ENCODE results near the gene ANXA11.
"Not testable (repeated sequence)": the region's sequence is repeated elsewhere in the genome, so short reads cannot be mapped to it uniquely, and the experiment has no call there.

The ANXA11 gene

DNA sequence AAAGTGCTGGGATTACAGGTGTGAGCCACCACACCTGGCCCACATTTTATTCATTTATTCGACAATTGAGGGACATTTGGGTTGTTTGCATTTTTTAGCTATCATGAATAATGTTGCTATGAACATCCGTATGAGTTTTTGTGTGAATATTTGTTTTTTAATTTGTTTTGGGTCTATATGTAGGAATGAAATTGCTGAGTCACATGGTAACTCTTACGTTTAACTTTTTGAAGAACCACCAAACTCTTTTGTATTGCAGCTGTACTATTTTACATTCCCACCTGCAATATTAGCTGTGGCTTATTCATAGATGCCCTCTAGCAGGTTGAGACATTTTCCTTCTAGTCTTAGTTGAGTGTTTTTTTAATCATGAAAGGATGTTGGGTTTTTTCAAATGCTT, 58.4 kb downstream of the ANXA11 start:
- DNase-seq (ENCODE audit: low read depth in 1 of 2, low spot score in 1 of 2) = no peak

DNA sequence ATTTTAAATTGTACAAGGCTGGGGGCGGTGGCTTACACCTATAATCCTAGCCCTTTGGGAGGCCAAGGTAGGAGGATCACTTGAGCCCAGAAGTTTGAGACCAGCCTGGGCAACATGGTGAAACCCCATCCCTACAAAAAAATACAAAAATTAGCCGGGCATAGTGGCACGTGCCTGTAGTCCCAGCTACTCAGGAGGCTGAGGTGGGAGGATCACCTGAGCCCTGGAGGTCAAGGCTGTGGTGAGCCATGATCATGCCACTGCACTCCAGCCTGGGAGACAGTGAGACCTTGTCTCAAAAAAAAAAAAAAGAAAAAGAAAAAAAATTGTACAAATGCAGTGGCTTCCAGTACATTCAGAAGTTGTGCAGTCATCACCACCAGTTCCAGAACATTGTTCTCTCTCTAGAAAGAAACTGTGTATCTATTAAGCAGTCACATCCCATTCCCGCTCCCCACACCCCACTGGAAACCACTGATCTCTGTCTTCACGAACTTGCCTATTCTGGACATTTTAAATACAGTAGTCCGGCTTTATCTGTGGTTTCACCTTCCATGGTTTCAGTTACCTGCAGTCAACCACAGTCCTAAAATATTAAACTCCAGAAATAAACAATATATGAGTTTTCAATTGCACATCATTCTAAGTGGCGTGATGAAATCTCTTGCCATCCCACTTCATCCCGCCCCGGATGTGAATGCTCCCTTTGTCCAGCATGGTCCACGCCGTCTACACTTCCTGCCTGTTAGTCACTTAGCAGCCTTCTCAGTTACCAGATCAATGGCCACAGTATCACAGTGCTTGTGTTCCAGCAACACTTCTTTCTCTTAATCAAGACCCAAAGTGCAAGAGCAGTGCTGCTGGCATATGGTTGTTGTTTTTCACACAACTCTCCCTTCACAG, 59.7 kb downstream of the ANXA11 start:
- DNase-seq (ENCODE audit: low read depth in 1 of 2, low spot score in 1 of 2) = not testable (repeated sequence)

DNA sequence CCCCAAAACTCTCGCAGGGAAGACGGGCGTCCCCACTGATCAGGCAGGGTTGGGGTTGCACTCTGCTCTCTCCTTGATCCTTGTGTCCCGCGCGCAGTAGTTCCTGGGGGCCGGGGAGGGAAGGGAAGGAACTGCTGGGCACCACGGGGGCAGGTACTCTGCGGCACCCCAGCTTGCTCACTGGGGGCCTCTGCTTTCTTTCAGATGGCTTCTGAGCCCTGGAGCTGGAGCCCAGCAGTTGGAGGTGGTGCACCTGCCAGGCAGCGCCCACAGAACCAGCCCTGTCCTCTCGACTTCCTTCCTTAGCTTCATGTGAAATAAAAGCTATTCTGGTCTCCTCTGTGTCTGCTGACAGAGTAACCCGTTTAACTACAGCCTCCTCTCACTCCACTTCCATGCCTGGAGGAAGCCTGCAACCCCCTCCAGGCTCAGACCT, 60.6 kb downstream of the ANXA11 start:
- no peak for DNase-seq (ENCODE audit: low read depth in 1 of 2, low spot score in 1 of 2)

- DNase-seq (ENCODE audit: low read depth in 1 of 2, low spot score in 1 of 2) = no peak
Measured at GRCh38 chr10:80144067-80144695, 61.2 kb downstream of the ANXA11 start.

DNA sequence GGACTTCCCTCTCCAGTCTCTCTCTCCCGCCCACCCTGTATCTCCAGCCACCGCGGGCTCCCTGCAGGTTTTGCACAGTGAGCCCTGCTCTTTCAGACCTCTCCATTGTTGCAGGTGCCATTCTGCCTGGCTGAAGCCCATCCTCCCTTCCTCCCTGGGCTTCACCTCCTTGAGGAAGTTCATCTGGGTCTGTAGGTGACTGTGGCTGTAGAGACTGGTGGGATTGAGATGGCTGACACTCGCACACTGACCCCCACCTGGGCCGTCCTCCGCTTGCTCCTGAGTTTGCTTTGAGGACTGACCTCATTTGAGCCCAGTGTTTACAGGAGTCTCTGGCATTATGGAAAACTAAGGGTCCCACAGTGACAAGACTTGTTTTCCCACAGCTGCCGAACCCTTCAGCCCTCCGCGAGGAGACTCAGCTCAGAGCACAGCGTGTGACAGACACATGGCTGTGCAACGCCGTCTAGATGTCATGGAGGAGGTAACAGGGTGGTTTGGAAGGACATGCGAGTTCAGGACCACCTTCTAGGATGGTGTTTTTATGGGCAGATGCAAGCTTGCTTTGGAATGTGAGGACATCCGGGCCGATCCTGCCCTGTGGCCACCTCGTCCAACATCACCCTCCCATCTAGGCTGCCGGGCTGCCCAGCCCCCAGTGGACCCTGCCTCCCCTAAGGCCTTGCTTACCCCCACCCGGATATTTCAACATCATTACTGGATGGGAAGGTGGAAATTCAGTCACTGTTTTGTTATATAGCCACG, 63.5 kb downstream of the ANXA11 start:
- DNase-seq (ENCODE audit: low read depth in 1 of 2, low spot score in 1 of 2) = no peak

DNA sequence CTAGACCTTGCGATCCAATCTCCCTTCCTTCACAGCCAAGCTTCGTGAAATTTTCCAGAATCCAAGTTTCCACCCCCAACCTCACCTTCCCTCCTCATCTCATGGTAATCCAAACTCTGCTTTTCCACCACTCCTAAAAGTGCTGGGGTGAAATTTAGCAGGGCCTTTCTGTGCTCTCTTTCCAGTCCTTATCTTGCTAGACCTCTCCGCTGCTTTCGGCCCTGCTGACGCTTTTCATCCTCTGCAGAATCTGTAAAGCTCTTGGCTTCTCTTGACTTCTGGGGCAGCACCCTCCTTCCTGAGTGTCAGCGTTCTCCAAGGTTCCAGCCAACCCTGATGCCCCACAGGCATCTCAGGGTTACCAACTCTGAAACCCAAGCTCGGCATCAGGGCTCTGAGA, 65.1 kb downstream of the ANXA11 start:
- DNase-seq (ENCODE audit: low read depth in 1 of 2, low spot score in 1 of 2) = no peak

GRCh38 chr10:80139265-80139664, 66.1 kb downstream of the ANXA11 start:
- no peak for DNase-seq (ENCODE audit: low read depth in 1 of 2, low spot score in 1 of 2)

GRCh38 chr10:80137920-80138319, 67.4 kb downstream of the ANXA11 start:
- DNase-seq (ENCODE audit: low read depth in 1 of 2, low spot score in 1 of 2) = no peak

DNA sequence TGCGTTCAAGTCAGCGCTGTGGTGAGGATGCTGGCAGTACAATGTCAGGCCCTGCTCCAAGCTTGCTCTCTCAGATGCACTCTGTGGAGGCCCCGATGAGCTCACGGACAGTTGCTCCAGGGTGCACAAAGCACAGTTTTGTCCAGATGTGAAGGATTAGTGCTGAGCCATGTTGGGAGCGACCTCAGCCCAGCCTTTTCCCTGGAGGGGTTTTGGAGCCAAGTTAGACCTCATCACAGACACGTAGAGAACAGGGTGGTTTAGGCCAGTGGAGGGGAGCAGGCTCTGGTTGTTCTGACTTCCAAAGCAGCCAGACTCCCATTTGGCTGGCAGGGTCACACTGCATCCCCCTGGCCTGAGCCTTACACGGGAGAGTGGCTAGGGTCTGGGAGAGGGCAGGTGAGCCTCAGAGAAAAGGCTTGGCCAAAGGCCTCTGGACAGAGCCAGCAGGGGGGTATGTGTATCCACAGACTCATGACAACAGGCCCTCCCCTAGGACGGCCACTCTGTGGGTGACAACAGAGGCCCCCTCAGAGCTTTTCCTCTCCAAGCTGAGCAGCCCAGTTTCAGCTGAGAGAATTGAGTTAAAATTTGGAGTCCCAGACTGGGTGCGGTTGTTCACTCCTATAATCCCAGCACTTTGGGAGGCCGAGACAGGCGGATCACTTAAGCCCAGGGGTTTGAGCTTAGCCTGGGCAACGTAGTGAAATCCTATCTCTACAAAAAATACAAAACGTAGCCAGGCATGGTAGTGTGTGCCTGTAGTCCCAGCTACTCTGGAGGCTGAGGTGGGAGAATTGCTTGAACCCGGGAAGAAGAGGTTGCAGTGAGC, 68.1 kb downstream of the ANXA11 start:
- no peak for DNase-seq (ENCODE audit: low read depth in 1 of 2, low spot score in 1 of 2)

GRCh38 chr10:80136134-80136571, 69.2 kb downstream of the ANXA11 start:
- DNase-seq (ENCODE audit: low read depth in 1 of 2, low spot score in 1 of 2) = no peak

- not testable (repeated sequence) for DNase-seq (ENCODE audit: low read depth in 1 of 2, low spot score in 1 of 2)
Measured at GRCh38 chr10:80133687-80134086, 71.7 kb downstream of the ANXA11 start.

GRCh38 chr10:80133206-80133605, 72.1 kb downstream of the ANXA11 start:
- DNase-seq (ENCODE audit: low read depth in 1 of 2, low spot score in 1 of 2) = no peak

DNA sequence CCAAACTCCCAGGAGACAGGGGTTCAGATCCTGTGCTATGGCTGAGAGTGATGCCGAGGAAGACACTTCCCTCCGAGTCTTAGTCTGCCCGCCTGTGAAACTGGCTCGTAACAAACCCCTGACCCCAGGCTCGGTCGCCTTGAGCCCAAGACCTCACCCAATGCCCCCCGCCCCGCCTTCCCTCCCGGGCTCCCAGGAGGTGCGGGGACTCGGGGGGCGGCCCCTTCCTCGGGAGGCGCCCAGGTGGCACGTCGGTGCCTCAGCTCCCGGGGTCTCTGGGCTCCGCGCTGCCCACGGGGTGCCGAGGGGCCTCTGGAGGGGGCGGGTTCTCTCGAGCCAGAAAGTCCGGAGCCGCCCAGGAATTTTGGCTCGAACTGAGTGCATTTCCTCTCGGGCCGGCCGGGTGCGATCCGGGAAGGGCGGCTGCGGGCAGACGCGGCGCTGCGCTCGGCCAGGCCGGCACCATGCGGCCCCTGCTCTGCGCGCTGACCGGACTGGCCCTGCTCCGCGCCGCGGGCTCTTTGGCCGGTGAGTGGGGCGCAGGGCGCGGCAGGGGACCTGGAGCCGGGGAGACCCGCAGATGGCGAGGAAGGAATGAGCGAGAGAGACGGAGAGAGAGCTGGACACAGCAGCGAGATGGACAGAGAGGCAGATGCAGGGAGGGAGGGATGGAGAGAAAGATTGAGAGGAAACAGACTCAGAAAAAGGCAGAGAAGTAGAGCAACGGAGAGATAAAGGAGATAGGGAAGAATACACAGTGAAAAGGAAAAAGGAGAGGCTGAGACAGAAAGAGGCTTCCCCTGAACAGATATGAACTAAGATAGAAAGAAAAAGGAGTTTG, 72.8 kb downstream of the ANXA11 start, which contains the start of gene PLAC9:
TSS of gene PLAC9 (plus strand) at position 432 of the 841 bp plus-strand sequence. CDS start at position 465, 33 bp downstream.
- no peak for DNase-seq (ENCODE audit: low read depth in 1 of 2, low spot score in 1 of 2)

- DNase-seq (ENCODE audit: low read depth in 1 of 2, low spot score in 1 of 2) = no peak
Measured at GRCh38 chr10:80131499-80131901, 73.8 kb downstream of the ANXA11 start.

DNA sequence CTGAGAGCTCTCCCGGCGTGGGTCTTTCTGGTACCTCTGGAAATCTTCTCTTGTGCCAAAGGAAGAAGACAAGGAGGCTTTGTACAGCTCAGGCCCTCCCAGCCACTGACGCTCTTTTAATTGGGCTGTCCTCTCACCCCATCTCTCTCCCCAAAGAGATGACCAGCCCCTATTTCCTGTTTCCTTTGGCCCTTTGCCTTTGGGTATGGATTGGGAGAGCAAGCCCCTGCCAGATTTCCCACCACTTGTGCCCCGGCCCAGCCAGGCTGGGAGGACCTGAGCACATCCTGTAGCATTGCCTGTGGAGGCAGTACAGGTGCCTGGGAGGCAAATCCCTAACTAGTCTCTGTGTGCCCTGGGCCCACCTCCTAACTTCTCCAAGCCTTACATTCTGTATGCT, 78.5 kb downstream of the ANXA11 start:
- no peak for DNase-seq (ENCODE audit: low read depth in 1 of 2, low spot score in 1 of 2)

DNA sequence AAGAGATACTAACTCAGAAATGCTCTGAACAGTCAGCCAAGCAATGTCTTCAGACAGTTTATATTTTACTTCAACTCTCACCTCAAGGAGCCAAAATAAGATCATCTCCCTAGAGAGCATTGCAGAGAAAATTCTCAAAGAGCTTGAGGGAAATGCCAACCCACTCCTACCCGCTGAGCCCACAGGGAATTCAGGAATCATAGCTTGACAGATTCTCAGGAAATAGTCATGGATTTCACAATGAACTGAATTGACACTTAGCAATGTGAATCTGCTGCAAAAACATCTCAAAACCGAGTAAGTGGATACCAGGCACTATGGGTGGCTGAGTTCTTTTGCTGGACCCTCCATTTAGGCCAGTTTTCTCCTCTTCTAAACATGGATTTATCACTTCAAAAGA, 82.6 kb downstream of the ANXA11 start:
- DNase-seq (ENCODE audit: low read depth in 1 of 2, low spot score in 1 of 2) = no peak

- DNase-seq (ENCODE audit: low read depth in 1 of 2, low spot score in 1 of 2) = no peak
Measured at GRCh38 chr10:80122110-80122710, 83.1 kb downstream of the ANXA11 start.

GRCh38 chr10:80118669-80119068, 86.7 kb downstream of the ANXA11 start:
- no peak for DNase-seq (ENCODE audit: low read depth in 1 of 2, low spot score in 1 of 2)

DNA sequence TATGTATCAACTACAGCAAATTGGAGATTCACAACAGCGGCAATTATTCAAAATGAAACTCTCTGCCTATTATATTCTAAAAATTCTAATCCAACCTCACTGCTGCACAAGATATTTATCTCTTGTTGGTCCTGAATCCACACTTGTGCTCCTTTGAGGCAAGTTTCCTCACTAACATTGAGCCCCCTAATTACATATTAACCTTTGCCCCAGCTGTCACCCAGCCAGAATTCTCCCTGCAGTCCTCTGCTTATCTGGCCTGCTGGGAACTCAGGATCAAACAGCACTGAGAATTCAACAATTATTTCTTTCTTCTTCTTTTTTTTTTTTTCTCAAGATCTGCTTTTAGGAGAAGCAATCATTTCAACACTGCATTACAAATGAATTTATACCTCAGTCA, 94.4 kb downstream of the ANXA11 start:
- DNase-seq (ENCODE audit: low read depth in 1 of 2, low spot score in 1 of 2) = no peak

Measured in activated T-helper 1 cell treated with anti-CD3 and anti-CD28 coated beads, Interleukin-2, amount 50 U/mL, for 16 hours (primary cell).